HepG2 (cell line): ENCODE measurements around the gene FETUB. TPM values are rescaled to one million over a fixed set of nuclear protein-coding genes. Genes with fewer than 3 reads are reported as not detected.
A peak's percentile ranks its signal among the peaks of the same experiment; 100 is the strongest.

ENCODE experiments used
- GATA4 ChIP-seq: sonication (generic); IDR thresholded peaks from 2 replicates; pipeline ENCODE4 v1.6.1; 2016; ENCODE audit warnings: antibody characterized with exemption, low read depth, borderline replicate concordance
- HNRNPLL ChIP-seq: fragments of 200-400 bp; formaldehyde crosslinking; IDR thresholded peaks from 2 replicates; pipeline ENCODE4 v1.6.1; 2017; ENCODE audit warnings: mild to moderate bottlenecking, low read depth, low read length; ENCODE audit not compliant: poor library complexity, severe bottlenecking
- JUN ChIP-seq: sonication (generic); formaldehyde crosslinking; IDR thresholded peaks from 2 replicates; pipeline ENCODE4 v1.4.0; 2020; ENCODE audit warnings: mild to moderate bottlenecking, missing genetic modification reagents
- KAT8 ChIP-seq: IDR thresholded peaks from 2 replicates; pipeline ENCODE4 v1.6.1; 2016; ENCODE audit warnings: missing genetic modification reagents, missing compliant biosample characterization
- NR2C2 ChIP-seq: sonication (generic); formaldehyde crosslinking; IDR thresholded peaks from 2 replicates; pipeline ENCODE4 v1.4.0; 2020; ENCODE audit warnings: missing genetic modification reagents, mild to moderate bottlenecking, moderate library complexity, borderline replicate concordance
- RNF2 ChIP-seq: fragments of 450-650 bp; conservative IDR thresholded peaks from 2 replicates; pipeline ENCODE4 v1.6.1; 2016; ENCODE audit warnings: low read depth
- SOX6 ChIP-seq, 2 experiments: fragments of 450-650 bp in 1 of 2; sonication (generic) in 1 of 2; formaldehyde crosslinking in 1 of 2; IDR thresholded peaks; 2 replicates each; pipeline versions ENCODE4 v1.4.0 to v1.6.1; 2017 to 2020; ENCODE audit warnings: antibody characterized with exemption in 1 of 2, mild to moderate bottlenecking in 1 of 2, missing genetic modification reagents in 1 of 2
- SRSF9 ChIP-seq: fragments of 200-400 bp; formaldehyde crosslinking; IDR thresholded peaks from 2 replicates; pipeline ENCODE4 v1.6.1; 2018; ENCODE audit warnings: borderline replicate concordance, mild to moderate bottlenecking, low read depth, low read length; ENCODE audit not compliant: insufficient read depth, poor library complexity, severe bottlenecking
- STAG1 ChIP-seq: sonication (generic); formaldehyde crosslinking; IDR thresholded peaks from 2 replicates; pipeline ENCODE4 v1.4.0; 2020; ENCODE audit warnings: missing genetic modification reagents
- THYN1 ChIP-seq: sonication (generic); formaldehyde crosslinking; IDR thresholded peaks from 2 replicates; pipeline ENCODE4 v1.8.1; 2023; ENCODE audit warnings: low read depth, mild to moderate bottlenecking, moderate library complexity, missing genetic modification reagents, borderline replicate concordance
- ZFY ChIP-seq: sonication (generic); formaldehyde crosslinking; IDR thresholded peaks from 2 replicates; pipeline ENCODE4 v1.4.0; 2020; ENCODE audit warnings: missing genetic modification reagents
- ZNF256 ChIP-seq: sonication (generic); formaldehyde crosslinking; conservative IDR thresholded peaks from 2 replicates; pipeline ENCODE4 v1.4.0; 2020; ENCODE audit warnings: missing genetic modification reagents
- ZNF451 ChIP-seq: sonication (generic); formaldehyde crosslinking; IDR thresholded peaks from 2 replicates; pipeline ENCODE4 v1.5.0; 2020; ENCODE audit warnings: mild to moderate bottlenecking, missing genetic modification reagents
- polyA plus RNA-seq, 8 experiments: library from polyadenylated mRNA; depleted of rRNA in 3 of 8; stranded (reverse) in 7 of 8; unstranded in 1 of 8; fragments of >200 nt; fragmentation: Illumina TruSeq in 4 of 8; extraction: Trizol in 4 of 8; gene quantifications; 2 replicates each; pipeline versions ENCODE4 v1.2.1 to v1.2.3, GENCODE V29; 2011 to 2016; ENCODE audit warnings: low read depth in 4 of 8, missing spikeins in 1 of 8, mixed read lengths in 1 of 8; ENCODE audit not compliant: insufficient read depth in 1 of 8
- total RNA-seq, 5 experiments: library from RNA; depleted of rRNA; stranded (reverse); fragments of >200 nt; fragmentation: Illumina TruSeq; extraction: Trizol; gene quantifications; 2 replicates each; pipeline ENCODE4 v1.2.3, GENCODE V29; 2016; ENCODE audit warnings: low read depth in 1 of 5
- TF ChIP-seq, protein P1 (sequence below): IDR thresholded peaks from 2 replicates; pipeline ENCODE4 v1.4.0; 2020; ENCODE audit warnings: mild to moderate bottlenecking, missing genetic modification reagents
- TF ChIP-seq, protein P2 (sequence below): sonication (generic); formaldehyde crosslinking; IDR thresholded peaks from 2 replicates; pipeline ENCODE4 v1.5.1; 2020; ENCODE audit warnings: missing genetic modification reagents, mild to moderate bottlenecking, borderline replicate concordance
- TF ChIP-seq, protein P3 (sequence below): sonication (generic); formaldehyde crosslinking; IDR thresholded peaks from 2 replicates; pipeline ENCODE4 v1.4.0; 2020; ENCODE audit warnings: missing genetic modification reagents; ENCODE audit errors: not compliant biosample characterization
- TF ChIP-seq, protein P4 (sequence below): sonication (generic); formaldehyde crosslinking; IDR thresholded peaks from 2 replicates; pipeline ENCODE4 v1.5.1; 2020; ENCODE audit warnings: missing genetic modification reagents, mild to moderate bottlenecking, borderline replicate concordance
- TF ChIP-seq, protein P5 (sequence below): sonication (generic); formaldehyde crosslinking; IDR thresholded peaks from 2 replicates; pipeline ENCODE4 v1.5.0; 2020; ENCODE audit warnings: missing genetic modification reagents

The FETUB gene
- total and polyA plus RNA-seq, 2 of the 13 experiments (the other 11 are each of a cell fraction or from before 2014, with no cell fraction given): 2.1 to 4.4 TPM

GRCh38 chr3:186617036-186617946 lies 22.9 kb upstream of the FETUB start (continued):
- TF ChIP-seq, protein P1, sequence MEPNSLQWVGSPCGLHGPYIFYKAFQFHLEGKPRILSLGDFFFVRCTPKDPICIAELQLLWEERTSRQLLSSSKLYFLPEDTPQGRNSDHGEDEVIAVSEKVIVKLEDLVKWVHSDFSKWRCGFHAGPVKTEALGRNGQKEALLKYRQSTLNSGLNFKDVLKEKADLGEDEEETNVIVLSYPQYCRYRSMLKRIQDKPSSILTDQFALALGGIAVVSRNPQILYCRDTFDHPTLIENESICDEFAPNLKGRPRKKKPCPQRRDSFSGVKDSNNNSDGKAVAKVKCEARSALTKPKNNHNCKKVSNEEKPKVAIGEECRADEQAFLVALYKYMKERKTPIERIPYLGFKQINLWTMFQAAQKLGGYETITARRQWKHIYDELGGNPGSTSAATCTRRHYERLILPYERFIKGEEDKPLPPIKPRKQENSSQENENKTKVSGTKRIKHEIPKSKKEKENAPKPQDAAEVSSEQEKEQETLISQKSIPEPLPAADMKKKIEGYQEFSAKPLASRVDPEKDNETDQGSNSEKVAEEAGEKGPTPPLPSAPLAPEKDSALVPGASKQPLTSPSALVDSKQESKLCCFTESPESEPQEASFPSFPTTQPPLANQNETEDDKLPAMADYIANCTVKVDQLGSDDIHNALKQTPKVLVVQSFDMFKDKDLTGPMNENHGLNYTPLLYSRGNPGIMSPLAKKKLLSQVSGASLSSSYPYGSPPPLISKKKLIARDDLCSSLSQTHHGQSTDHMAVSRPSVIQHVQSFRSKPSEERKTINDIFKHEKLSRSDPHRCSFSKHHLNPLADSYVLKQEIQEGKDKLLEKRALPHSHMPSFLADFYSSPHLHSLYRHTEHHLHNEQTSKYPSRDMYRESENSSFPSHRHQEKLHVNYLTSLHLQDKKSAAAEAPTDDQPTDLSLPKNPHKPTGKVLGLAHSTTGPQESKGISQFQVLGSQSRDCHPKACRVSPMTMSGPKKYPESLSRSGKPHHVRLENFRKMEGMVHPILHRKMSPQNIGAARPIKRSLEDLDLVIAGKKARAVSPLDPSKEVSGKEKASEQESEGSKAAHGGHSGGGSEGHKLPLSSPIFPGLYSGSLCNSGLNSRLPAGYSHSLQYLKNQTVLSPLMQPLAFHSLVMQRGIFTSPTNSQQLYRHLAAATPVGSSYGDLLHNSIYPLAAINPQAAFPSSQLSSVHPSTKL (CRISPR knock-in tag): no peak
- TF ChIP-seq, protein P2, sequence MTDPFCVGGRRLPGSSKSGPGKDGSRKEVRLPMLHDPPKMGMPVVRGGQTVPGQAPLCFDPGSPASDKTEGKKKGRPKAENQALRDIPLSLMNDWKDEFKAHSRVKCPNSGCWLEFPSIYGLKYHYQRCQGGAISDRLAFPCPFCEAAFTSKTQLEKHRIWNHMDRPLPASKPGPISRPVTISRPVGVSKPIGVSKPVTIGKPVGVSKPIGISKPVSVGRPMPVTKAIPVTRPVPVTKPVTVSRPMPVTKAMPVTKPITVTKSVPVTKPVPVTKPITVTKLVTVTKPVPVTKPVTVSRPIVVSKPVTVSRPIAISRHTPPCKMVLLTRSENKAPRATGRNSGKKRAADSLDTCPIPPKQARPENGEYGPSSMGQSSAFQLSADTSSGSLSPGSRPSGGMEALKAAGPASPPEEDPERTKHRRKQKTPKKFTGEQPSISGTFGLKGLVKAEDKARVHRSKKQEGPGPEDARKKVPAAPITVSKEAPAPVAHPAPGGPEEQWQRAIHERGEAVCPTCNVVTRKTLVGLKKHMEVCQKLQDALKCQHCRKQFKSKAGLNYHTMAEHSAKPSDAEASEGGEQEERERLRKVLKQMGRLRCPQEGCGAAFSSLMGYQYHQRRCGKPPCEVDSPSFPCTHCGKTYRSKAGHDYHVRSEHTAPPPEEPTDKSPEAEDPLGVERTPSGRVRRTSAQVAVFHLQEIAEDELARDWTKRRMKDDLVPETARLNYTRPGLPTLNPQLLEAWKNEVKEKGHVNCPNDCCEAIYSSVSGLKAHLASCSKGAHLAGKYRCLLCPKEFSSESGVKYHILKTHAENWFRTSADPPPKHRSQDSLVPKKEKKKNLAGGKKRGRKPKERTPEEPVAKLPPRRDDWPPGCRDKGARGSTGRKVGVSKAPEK: peak; percentile 82; the same call in 1 of the 2 replicates
- no peak for TF ChIP-seq GATA4
- peak; percentile 76 for TF ChIP-seq STAG1 (CRISPR knock-in tag)
- TF ChIP-seq JUN (CRISPR knock-in tag): no peak
- no peak for TF ChIP-seq ZFY
- no peak for TF ChIP-seq SRSF9
- no peak for TF ChIP-seq RNF2
- TF ChIP-seq, protein P3, sequence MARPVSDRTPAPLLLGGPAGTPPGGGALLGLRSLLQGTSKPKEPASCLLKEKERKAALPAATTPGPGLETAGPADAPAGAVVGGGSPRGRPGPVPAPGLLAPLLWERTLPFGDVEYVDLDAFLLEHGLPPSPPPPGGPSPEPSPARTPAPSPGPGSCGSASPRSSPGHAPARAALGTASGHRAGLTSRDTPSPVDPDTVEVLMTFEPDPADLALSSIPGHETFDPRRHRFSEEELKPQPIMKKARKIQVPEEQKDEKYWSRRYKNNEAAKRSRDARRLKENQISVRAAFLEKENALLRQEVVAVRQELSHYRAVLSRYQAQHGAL: no peak
- TF ChIP-seq NR2C2 (CRISPR knock-in tag): no peak
- TF ChIP-seq KAT8 (CRISPR knock-in tag): peak; percentile 43; the same call in 1 of the 2 replicates
- peak; percentile 57 for TF ChIP-seq HNRNPLL
- TF ChIP-seq, protein P4, sequence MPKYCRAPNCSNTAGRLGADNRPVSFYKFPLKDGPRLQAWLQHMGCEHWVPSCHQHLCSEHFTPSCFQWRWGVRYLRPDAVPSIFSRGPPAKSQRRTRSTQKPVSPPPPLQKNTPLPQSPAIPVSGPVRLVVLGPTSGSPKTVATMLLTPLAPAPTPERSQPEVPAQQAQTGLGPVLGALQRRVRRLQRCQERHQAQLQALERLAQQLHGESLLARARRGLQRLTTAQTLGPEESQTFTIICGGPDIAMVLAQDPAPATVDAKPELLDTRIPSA (CRISPR knock-in tag): no peak
- no peak; the same call in 1 of the 2 replicates for TF ChIP-seq ZNF451 (CRISPR knock-in tag)
- no peak for TF ChIP-seq SOX6 (IDR thresholded peaks at IDR 0.05)
- TF ChIP-seq SOX6 (CRISPR knock-in tag; IDR thresholded peaks at IDR 0.05): peak; percentile 5; the same call in 1 of the 2 replicates
- TF ChIP-seq THYN1 (CRISPR knock-in tag): no peak
- no peak for TF ChIP-seq ZNF256 (CRISPR knock-in tag)
- TF ChIP-seq, protein P5, sequence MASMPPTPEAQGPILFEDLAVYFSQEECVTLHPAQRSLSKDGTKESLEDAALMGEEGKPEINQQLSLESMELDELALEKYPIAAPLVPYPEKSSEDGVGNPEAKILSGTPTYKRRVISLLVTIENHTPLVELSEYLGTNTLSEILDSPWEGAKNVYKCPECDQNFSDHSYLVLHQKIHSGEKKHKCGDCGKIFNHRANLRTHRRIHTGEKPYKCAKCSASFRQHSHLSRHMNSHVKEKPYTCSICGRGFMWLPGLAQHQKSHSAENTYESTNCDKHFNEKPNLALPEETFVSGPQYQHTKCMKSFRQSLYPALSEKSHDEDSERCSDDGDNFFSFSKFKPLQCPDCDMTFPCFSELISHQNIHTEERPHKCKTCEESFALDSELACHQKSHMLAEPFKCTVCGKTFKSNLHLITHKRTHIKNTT (CRISPR knock-in tag): no peak
